GM19043 (cell line): ENCODE results near the gene NAA35.
"Not testable (repeated sequence)": the region's sequence is repeated elsewhere in the genome, so short reads cannot be mapped to it uniquely, and the experiment has no call there.

Experiments used
- ATAC-seq: cut with Tn5 transposase; IDR thresholded peaks from one replicate; pipeline ENCODE4 v1.9.1; 2021; ENCODE audit warnings: low read depth; ENCODE audit not compliant: unreplicated experiment

NAA35 gene

DNA sequence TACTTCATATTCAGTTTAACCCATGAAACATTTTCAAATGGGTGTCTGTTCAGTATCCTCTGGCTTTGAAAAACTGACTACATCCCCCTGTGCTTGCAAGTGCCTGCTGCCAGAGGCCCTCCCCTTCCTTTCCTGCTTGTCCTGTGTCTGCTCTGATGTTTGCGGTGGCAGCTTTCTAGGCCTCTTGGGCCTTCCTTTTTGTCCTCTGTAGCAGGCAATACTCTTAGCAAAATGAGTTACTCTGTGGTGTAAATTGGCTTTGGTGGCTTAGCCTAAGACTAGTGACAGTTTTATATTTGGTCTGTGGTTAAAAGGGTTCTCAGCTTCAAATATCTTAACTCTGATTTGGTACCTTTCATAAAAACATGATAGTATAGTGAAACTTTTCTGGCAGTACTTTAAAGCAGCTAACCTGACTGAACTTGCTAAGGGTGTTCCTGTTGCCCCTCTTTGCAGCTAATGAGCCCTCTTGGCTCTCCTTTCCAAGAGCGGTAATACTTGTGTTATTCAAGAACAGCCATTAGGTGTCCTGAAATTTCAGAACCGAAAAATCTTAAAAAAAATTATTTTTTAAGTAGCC, 81.8 kb downstream of the NAA35 start:
- no peak for ATAC-seq

DNA sequence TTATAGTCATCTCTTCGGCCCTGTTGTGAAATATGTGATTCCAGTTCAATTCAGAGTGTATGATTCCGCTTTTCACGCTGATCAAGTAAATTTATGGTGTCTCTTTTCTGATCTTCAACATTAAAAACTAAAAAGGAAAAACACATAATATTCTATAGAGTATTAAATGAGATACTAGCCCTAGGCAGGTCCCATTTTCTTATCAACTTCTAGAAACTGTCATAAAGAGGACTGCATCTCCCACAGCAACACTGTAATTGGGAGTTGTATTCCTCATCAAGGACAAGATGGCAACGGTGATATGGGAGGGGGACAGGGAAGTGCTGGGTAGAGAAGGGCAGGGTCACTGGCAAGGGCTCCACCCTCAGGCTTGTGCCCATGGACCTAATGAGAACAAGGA, 86.8 kb downstream of the NAA35 start:
- no peak for ATAC-seq

GRCh38 chr9:86034863-86035734, 94.2 kb downstream of the NAA35 start:
- no peak for ATAC-seq

- ATAC-seq = no peak
Observed at GRCh38 chr9:86035827-86036440, 95.0 kb downstream of the NAA35 start.

- no peak for ATAC-seq
Observed at GRCh38 chr9:86036555-86036954, 95.6 kb downstream of the NAA35 start.

- ATAC-seq = no peak
Observed at GRCh38 chr9:86039991-86040860, 99.3 kb downstream of the NAA35 start.

- no peak for ATAC-seq
Observed at GRCh38 chr9:86040861-86041155, 99.9 kb downstream of the NAA35 start.

- no peak for ATAC-seq
Observed at GRCh38 chr9:86041311-86041741, 100.4 kb downstream of the NAA35 start.

- no peak for ATAC-seq
Observed at GRCh38 chr9:86042199-86042978, 101.4 kb downstream of the NAA35 start.

GRCh38 chr9:86043586-86043985, 102.6 kb downstream of the NAA35 start:
- ATAC-seq = no peak

DNA sequence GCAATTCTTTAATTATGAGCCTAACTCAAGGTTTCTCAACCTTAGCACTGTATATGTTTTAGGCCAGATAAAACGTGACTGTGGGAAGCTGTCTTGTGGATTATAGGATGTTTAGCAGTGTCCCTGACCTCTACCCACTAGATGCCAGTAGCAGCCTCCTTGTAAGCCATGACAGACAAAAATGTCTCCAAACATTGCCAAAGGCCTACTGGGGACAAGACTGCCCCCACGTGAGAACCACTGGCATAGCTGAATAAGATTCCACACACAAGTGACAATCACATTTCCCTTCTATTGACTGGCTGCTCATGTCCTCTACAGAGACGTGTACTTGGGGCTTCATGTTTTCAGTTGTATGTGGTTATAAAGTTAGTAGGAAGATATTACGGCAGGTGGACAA, 103.1 kb downstream of the NAA35 start:
- no peak for ATAC-seq

DNA sequence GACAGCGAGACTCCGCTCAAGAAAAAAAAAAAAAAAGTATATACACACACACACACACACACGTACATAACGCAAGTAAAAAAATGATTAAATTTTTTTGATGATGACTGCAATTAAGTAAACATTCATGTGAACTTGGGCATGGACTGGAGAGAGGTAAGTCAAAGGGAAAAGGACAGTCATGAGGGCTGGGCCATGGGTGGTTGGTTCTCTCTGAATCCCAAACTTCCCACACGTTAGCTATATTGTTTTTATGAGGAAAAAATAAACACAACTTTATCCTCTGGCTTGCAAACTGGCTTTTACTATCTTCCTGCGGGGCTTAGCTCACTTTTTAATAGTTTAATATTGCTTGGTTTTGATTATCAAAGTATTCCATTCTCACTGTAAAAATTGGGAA, 104.7 kb downstream of the NAA35 start:
- no peak for ATAC-seq

- no peak for ATAC-seq
Observed at GRCh38 chr9:86046071-86046636, 105.2 kb downstream of the NAA35 start.

DNA sequence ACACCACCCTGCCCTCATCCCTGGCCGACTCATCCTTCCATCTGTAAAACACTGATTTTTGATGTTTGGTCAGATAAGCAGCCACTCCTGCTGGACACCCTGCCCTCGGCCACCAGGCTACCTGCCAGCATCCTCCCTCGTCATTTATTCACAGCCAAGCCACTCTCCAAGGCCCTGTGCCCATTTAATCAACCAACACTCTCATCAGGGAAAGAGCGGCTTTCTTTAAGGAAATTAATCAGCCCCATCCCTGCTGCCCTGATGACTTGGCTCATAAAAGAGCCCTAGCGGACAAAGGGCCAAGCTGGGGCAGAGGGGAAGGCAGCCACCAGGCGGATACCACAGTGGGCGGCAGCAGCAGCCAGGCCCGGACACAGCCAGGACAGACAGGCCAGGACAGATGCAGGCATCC, 106.0 kb downstream of the NAA35 start:
- ATAC-seq = no peak

DNA sequence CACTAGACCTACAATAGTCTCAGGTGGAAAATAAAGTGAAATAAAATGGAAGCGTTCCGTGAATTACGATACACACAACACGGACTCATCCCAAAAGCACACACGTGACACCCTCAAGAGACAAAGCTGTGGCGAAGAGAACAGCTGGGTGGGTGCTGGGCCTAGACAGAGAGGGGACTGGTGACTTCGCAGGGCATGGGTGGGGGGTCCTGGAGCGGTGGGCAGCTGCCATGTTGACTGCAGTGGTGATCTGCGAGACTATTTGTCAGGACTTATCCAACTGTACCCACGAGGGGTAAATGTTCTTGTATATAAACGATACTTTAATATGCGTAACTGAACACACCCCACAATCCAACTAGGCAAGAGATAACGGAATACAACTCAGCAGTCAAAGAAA, 106.4 kb downstream of the NAA35 start:
- ATAC-seq = no peak

GRCh38 chr9:86048018-86048742, 107.2 kb downstream of the NAA35 start:
- not testable (repeated sequence) for ATAC-seq

GRCh38 chr9:86052556-86053468, 111.9 kb downstream of the NAA35 start:
- ATAC-seq = no peak

DNA sequence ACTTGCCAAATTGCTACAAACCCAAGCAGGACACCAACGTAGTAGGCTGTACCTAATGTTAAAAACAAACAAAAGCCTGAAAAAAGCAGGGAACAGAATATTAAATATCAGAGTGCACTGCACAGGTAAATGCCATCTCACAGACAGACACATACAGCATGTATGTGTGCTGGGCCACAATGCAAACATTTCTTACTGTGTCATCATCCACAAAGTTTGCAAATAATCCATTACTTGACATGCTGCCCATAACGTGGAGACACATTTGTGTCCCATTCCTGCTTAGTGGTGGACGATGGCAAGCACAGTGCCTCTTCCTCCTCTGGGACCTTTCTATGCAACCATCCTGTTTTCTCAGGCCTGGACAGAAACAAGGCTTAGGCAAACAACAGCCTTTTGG, 113.7 kb downstream of the NAA35 start:
- ATAC-seq = no peak
